ENCODE results near the gene KLK5. TPM values are rescaled to one million over a fixed set of nuclear protein-coding genes. Genes with fewer than 3 reads are reported as not detected.

The KLK5 gene
- polyA plus RNA-seq, 1 donor (not counting 4 experiments of a cell fraction or from before 2014, with no cell fraction given): 477 TPM

- Histone ChIP-seq H3K4me1 (ENCODE audit: control insufficient read depth, extremely low read depth, insufficient read depth, low read length) (peaks cover 21% of the 10 kb centered on the region), H3K79me2 (ENCODE audit: control insufficient read depth, insufficient read depth, low read length) (no peaks in the 10 kb centered on the region), H2AFZ (ENCODE audit: control insufficient read depth, low read length) (no peak overlapping the region), H3K27ac (ENCODE audit: control insufficient read depth, insufficient read depth, low read length) (no peak overlapping the region), H3K4me3 (ENCODE audit: control insufficient read depth in 2 of 3, extremely low read depth in 1 of 3, insufficient read depth in 2 of 3, low read depth in 1 of 3, low read length in 3 of 3) (no peak overlapping the region), H3K9ac (ENCODE audit: control insufficient read depth, extremely low read depth, insufficient read depth, low read length) (no peak overlapping the region), H3K9me3 (ENCODE audit: control insufficient read depth, low read depth, low read length) (no peaks in the 10 kb centered on the region), H4K20me1 (ENCODE audit: control insufficient read depth, extremely low read depth, insufficient read depth, low read length) (no peaks in the 10 kb centered on the region), H3K27me3 (ENCODE audit: control insufficient read depth, extremely low read depth, insufficient read depth, low read length) (peaks cover 3% of the 10 kb centered on the region), H3K4me2 (ENCODE audit: control insufficient read depth, extremely low read depth, insufficient read depth, low read depth, low read length) (no peak overlapping the region), H3K36me3 (ENCODE audit: control insufficient read depth in 2 of 2, extremely low read depth in 1 of 2, insufficient read depth in 2 of 2, low read length in 2 of 2) (no peaks in the 10 kb centered on the region), H3K9me1 (ENCODE audit: control insufficient read depth, extremely low read depth, insufficient read depth, low read length) (no peaks in the 10 kb centered on the region)
- peak; percentile 9 for FAIRE-seq
- TF ChIP-seq CTCF (optimal IDR thresholded peaks at IDR 0.05 in 1 of 3, IDR thresholded peaks at IDR 0.05 in 1 of 3, conservative IDR thresholded peaks at IDR 0.05 in 1 of 3; ENCODE audit: extremely low read depth in 1 of 3, insufficient read depth in 2 of 3, low read length in 3 of 3) (peak; percentile 80 to 95 (median 88)), EZH2 (IDR thresholded peaks at IDR 0.05; ENCODE audit: low read length) (no peak)
- DNase-seq (ENCODE audit: low read depth, low spot score): no peak
- dilution Hi-C loops (cut with MboI; ENCODE audit: extremely low pct_ligation_motif_present, low sequenced_read_pairs): no loop called here
Observed at GRCh38 chr19:50922317-50922853, 30.5 kb downstream of the KLK5 start.

- H3K27me3 ChIP-seq (ENCODE audit: control insufficient read depth, extremely low read depth, insufficient read depth, low read length): peaks cover 7% of the 10 kb centered on the region
- no peaks in the 10 kb centered on the region for H3K79me2 ChIP-seq (ENCODE audit: control insufficient read depth, insufficient read depth, low read length)
- H3K36me3 ChIP-seq (ENCODE audit: control insufficient read depth in 2 of 2, extremely low read depth in 1 of 2, insufficient read depth in 2 of 2, low read length in 2 of 2): no peaks in the 10 kb centered on the region
- no peak overlapping the region for H3K4me3 ChIP-seq (ENCODE audit: control insufficient read depth in 2 of 3, extremely low read depth in 1 of 3, insufficient read depth in 2 of 3, low read depth in 1 of 3, low read length in 3 of 3)
- H3K4me2 ChIP-seq (ENCODE audit: control insufficient read depth, extremely low read depth, insufficient read depth, low read depth, low read length): no peak overlapping the region
- no peak overlapping the region for H3K27ac ChIP-seq (ENCODE audit: control insufficient read depth, insufficient read depth, low read length)
- no peak overlapping the region for H2AFZ ChIP-seq (ENCODE audit: control insufficient read depth, low read length)
- H4K20me1 ChIP-seq (ENCODE audit: control insufficient read depth, extremely low read depth, insufficient read depth, low read length): no peaks in the 10 kb centered on the region
- no peaks in the 10 kb centered on the region for H3K9me3 ChIP-seq (ENCODE audit: control insufficient read depth, low read depth, low read length)
- TF ChIP-seq CTCF (optimal IDR thresholded peaks at IDR 0.05 in 1 of 3, IDR thresholded peaks at IDR 0.05 in 1 of 3, conservative IDR thresholded peaks at IDR 0.05 in 1 of 3; ENCODE audit: extremely low read depth in 1 of 3, insufficient read depth in 2 of 3, low read length in 3 of 3) (no peak), EZH2 (IDR thresholded peaks at IDR 0.05; ENCODE audit: low read length) (no peak)
- no peak overlapping the region for H3K9ac ChIP-seq (ENCODE audit: control insufficient read depth, extremely low read depth, insufficient read depth, low read length)
- FAIRE-seq: no peak
- dilution Hi-C loops (cut with MboI; ENCODE audit: extremely low pct_ligation_motif_present, low sequenced_read_pairs): no loop called here
- H3K4me1 ChIP-seq (ENCODE audit: control insufficient read depth, extremely low read depth, insufficient read depth, low read length): peaks cover 21% of the 10 kb centered on the region
- no peak for DNase-seq (ENCODE audit: low read depth, low spot score)
- no peaks in the 10 kb centered on the region for H3K9me1 ChIP-seq (ENCODE audit: control insufficient read depth, extremely low read depth, insufficient read depth, low read length)
Observed at GRCh38 chr19:50921426-50922316, 31.2 kb downstream of the KLK5 start.

Measured in keratinocyte (primary cell).